Neural cell (in vitro differentiated cells): ENCODE data around the gene ZC3H14.

Experiments
- EP300 ChIP-seq: fragments of 450-650 bp; conservative IDR thresholded peaks from 2 replicates; pipeline ENCODE4 v1.6.1; 2014; ENCODE audit warnings: antibody characterized with exemption, mild to moderate bottlenecking, moderate library complexity; ENCODE audit not compliant: poor library complexity, severe bottlenecking
- EZH2 ChIP-seq: fragments of 200-600, 300-800 bp; shearing (Covaris generic), sonication (generic); IDR thresholded peaks from 2 replicates; pipeline ENCODE4 v1.6.1; 2014; ENCODE audit warnings: antibody characterized with exemption, low read length, borderline replicate concordance, mild to moderate bottlenecking; ENCODE audit not compliant: insufficient read depth, poor library complexity, severe bottlenecking
- MXI1 ChIP-seq: fragments of 450-650 bp; conservative IDR thresholded peaks from 2 replicates; pipeline ENCODE4 v1.6.1; 2014; ENCODE audit warnings: antibody characterized with exemption, mild to moderate bottlenecking; ENCODE audit not compliant: poor library complexity, severe bottlenecking
- POLR2AphosphoS5 ChIP-seq: IDR thresholded peaks from 2 replicates; pipeline ENCODE4 v1.6.1; 2012
- RAD21 ChIP-seq: fragments of 450-650 bp; conservative IDR thresholded peaks from 2 replicates; pipeline ENCODE4 v1.6.1; 2014; ENCODE audit warnings: antibody characterized with exemption, mild to moderate bottlenecking, moderate library complexity
- SMC3 ChIP-seq: fragments of 450-650 bp; conservative IDR thresholded peaks from 2 replicates; pipeline ENCODE4 v1.6.1; 2014; ENCODE audit warnings: antibody characterized with exemption, mild to moderate bottlenecking, moderate library complexity; ENCODE audit not compliant: poor library complexity
- TAF1 ChIP-seq: IDR thresholded peaks from 2 replicates; pipeline ENCODE4 v1.6.1; 2012; ENCODE audit warnings: low read depth
- TF ChIP-seq, protein P1 (sequence below): fragments of 450-650 bp; IDR thresholded peaks from 2 replicates; pipeline ENCODE4 v1.5.1; 2014; ENCODE audit warnings: antibody characterized with exemption, mild to moderate bottlenecking, moderate library complexity; ENCODE audit not compliant: poor library complexity, severe bottlenecking
- TF ChIP-seq, protein P2 (sequence below): IDR thresholded peaks from 2 replicates; pipeline ENCODE4 v1.6.1; 2012; ENCODE audit warnings: borderline replicate concordance

DNA sequence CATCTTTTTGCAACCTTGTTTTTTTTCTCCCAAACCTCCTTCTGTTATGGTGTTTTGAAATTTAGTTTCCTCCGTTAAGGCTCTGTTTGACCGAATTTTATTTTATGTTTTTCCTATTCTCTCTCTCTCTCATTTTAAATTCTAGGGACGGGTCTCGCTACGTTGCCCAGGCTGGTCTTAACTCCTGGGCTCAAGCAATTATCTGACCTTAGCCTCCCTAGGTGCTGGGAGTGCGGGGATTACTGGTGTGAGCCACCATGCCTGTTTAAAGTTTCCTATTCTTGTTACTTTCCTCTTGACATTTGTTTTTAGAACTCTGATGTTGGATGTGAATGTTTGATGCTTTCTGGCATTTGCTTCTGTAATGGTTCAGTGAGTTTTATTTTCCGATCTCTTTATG lies 1.0 kb downstream of the ZC3H14 start:
- TF ChIP-seq, protein P1, sequence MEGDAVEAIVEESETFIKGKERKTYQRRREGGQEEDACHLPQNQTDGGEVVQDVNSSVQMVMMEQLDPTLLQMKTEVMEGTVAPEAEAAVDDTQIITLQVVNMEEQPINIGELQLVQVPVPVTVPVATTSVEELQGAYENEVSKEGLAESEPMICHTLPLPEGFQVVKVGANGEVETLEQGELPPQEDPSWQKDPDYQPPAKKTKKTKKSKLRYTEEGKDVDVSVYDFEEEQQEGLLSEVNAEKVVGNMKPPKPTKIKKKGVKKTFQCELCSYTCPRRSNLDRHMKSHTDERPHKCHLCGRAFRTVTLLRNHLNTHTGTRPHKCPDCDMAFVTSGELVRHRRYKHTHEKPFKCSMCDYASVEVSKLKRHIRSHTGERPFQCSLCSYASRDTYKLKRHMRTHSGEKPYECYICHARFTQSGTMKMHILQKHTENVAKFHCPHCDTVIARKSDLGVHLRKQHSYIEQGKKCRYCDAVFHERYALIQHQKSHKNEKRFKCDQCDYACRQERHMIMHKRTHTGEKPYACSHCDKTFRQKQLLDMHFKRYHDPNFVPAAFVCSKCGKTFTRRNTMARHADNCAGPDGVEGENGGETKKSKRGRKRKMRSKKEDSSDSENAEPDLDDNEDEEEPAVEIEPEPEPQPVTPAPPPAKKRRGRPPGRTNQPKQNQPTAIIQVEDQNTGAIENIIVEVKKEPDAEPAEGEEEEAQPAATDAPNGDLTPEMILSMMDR, result no peak
- TF ChIP-seq POLR2AphosphoS5, result no peak
- TF ChIP-seq, protein P2, sequence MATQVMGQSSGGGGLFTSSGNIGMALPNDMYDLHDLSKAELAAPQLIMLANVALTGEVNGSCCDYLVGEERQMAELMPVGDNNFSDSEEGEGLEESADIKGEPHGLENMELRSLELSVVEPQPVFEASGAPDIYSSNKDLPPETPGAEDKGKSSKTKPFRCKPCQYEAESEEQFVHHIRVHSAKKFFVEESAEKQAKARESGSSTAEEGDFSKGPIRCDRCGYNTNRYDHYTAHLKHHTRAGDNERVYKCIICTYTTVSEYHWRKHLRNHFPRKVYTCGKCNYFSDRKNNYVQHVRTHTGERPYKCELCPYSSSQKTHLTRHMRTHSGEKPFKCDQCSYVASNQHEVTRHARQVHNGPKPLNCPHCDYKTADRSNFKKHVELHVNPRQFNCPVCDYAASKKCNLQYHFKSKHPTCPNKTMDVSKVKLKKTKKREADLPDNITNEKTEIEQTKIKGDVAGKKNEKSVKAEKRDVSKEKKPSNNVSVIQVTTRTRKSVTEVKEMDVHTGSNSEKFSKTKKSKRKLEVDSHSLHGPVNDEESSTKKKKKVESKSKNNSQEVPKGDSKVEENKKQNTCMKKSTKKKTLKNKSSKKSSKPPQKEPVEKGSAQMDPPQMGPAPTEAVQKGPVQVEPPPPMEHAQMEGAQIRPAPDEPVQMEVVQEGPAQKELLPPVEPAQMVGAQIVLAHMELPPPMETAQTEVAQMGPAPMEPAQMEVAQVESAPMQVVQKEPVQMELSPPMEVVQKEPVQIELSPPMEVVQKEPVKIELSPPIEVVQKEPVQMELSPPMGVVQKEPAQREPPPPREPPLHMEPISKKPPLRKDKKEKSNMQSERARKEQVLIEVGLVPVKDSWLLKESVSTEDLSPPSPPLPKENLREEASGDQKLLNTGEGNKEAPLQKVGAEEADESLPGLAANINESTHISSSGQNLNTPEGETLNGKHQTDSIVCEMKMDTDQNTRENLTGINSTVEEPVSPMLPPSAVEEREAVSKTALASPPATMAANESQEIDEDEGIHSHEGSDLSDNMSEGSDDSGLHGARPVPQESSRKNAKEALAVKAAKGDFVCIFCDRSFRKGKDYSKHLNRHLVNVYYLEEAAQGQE, result no peak
- no peak for TF ChIP-seq EP300
- TF ChIP-seq EZH2, result no peak
- TF ChIP-seq TAF1, result no peak
- TF ChIP-seq RAD21, result no peak
- TF ChIP-seq SMC3, result no peak
- TF ChIP-seq MXI1, result no peak
